ENCODE results near the gene TNIP2. TPM values are rescaled to one million over a fixed set of nuclear protein-coding genes. Genes with fewer than 3 reads are reported as not detected.
A peak's percentile ranks its signal among the peaks of the same experiment; 100 is the strongest.
"Not testable (repeated sequence)": the region's sequence is repeated elsewhere in the genome, so short reads cannot be mapped to it uniquely, and the experiment has no call there.

TNIP2 gene
- total RNA-seq, 6 experiments from 2014 or later, result 28.6 to 32.0 (median 30.9) TPM

DNA sequence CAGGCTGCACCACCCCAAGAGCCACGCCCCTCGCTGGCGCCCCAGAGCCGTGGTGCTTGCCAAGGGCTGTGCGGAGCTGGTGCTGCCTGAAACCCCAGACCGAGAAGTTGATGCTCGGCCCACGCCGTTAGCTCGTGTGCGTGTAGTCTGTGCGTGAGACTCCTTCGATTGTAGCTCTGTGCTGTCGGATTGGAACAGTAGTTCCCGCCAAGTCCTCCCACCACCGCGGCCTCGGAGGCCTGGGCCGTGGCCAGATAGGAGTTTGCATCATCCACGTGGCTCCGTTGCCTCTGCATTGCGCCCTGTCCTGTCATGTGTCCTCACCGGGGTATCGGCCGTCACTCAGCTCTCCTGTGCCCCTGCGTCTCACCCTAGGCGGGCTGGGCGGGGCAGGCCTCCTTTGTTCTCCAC is 24.2 kb downstream of the TNIP2 start:
- H3K36me3 Mint-ChIP-seq (ENCODE audit: low read depth), result peaks cover 40% of the 10 kb centered on the region
- peak overlapping the region; percentile 5; the same call in 1 of the 2 replicates for H3K27ac Mint-ChIP-seq
- TF ChIP-seq, protein P1, sequence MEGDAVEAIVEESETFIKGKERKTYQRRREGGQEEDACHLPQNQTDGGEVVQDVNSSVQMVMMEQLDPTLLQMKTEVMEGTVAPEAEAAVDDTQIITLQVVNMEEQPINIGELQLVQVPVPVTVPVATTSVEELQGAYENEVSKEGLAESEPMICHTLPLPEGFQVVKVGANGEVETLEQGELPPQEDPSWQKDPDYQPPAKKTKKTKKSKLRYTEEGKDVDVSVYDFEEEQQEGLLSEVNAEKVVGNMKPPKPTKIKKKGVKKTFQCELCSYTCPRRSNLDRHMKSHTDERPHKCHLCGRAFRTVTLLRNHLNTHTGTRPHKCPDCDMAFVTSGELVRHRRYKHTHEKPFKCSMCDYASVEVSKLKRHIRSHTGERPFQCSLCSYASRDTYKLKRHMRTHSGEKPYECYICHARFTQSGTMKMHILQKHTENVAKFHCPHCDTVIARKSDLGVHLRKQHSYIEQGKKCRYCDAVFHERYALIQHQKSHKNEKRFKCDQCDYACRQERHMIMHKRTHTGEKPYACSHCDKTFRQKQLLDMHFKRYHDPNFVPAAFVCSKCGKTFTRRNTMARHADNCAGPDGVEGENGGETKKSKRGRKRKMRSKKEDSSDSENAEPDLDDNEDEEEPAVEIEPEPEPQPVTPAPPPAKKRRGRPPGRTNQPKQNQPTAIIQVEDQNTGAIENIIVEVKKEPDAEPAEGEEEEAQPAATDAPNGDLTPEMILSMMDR (IDR thresholded peaks at IDR 0.05), result no peak
- DNase-seq, result no peak
- peaks cover 5% of the 10 kb centered on the region; the same call in 1 of the 2 replicates for H3K27me3 Mint-ChIP-seq (ENCODE audit: insufficient read depth)
- 0 out of 2 replicates have a peak, but pooled peaks cover 5% of the 10 kb centered on the region for H3K4me1 Mint-ChIP-seq (ENCODE audit: low read depth)
- H3K4me3 Mint-ChIP-seq, result no peak overlapping the region
- H3K9me3 Mint-ChIP-seq, result peaks cover 15% of the 10 kb centered on the region

DNA sequence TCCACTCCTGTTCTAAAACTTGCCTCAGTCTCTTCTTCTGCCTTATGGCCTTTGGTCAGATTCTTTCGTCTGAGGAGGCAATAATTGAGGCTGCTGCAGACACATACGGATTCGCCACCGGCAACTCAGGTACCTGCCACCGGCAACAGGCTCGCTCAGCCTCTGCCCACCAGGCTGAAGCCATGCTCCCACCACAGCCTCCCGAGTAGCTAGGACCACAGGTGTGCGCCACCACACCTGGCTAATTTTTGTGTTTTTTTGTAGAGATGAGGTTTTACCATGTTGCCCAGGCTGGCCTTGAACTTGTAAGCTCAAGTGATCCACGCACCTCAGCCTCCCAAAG is 26.6 kb downstream of the TNIP2 start:
- no peaks in the 10 kb centered on the region for H3K9me3 Mint-ChIP-seq
- H3K4me1 Mint-ChIP-seq (ENCODE audit: low read depth), result 0 out of 2 replicates have a peak, but pooled peaks cover 2% of the 10 kb centered on the region
- no peak for DNase-seq
- TF ChIP-seq, protein P1 (IDR thresholded peaks at IDR 0.05), result no peak
- H3K4me3 Mint-ChIP-seq, result no peak overlapping the region
- H3K27me3 Mint-ChIP-seq (ENCODE audit: insufficient read depth), result no peaks in the 10 kb centered on the region; the same call in 1 of the 2 replicates
- peaks cover 16% of the 10 kb centered on the region for H3K36me3 Mint-ChIP-seq (ENCODE audit: low read depth)
- H3K27ac Mint-ChIP-seq, result no peak overlapping the region

DNA sequence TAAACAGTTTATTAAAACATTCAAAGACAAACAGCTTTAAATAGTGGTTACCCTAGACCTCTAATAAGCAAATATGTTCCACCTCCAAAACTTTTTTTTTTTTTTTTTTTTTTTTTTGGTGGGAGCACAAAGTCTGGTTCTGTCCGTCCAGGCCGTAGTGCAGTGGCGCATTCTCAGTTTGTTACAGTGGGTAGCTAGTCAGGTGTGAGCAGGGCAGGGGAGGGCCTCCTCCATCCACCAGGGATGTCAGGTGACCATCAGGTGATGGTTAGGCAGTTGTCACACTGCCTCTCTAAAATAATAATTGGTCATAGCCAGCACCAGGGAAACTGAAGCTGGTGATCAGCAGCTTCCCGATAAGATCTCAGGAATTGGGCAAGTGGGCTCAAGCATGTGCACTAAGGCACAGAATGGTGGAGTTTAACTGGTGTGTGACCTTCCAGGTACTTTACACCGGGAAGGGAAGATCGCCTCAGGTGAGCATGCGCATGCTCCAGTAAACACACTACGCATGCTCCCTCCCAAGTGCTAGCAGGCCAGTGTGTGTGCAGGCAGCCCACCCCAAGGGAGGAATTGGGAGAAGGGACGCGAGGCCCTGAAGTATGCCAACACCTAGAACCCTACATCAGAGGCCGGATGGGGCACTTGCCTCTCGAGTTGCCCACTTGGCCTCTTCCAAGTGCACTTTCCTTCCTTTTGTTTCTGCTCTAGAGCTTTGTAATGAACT is 27.2 kb downstream of the TNIP2 start:
- no peak overlapping the region for H3K27ac Mint-ChIP-seq
- TF ChIP-seq, protein P1 (IDR thresholded peaks at IDR 0.05), result no peak
- no peak overlapping the region for H3K4me3 Mint-ChIP-seq
- no peak for DNase-seq
- no peaks in the 10 kb centered on the region; the same call in 1 of the 2 replicates for H3K27me3 Mint-ChIP-seq (ENCODE audit: insufficient read depth)
- no peaks in the 10 kb centered on the region for H3K9me3 Mint-ChIP-seq
- H3K36me3 Mint-ChIP-seq (ENCODE audit: low read depth), result peaks cover 11% of the 10 kb centered on the region
- H3K4me1 Mint-ChIP-seq (ENCODE audit: low read depth), result no peaks in the 10 kb centered on the region

DNA sequence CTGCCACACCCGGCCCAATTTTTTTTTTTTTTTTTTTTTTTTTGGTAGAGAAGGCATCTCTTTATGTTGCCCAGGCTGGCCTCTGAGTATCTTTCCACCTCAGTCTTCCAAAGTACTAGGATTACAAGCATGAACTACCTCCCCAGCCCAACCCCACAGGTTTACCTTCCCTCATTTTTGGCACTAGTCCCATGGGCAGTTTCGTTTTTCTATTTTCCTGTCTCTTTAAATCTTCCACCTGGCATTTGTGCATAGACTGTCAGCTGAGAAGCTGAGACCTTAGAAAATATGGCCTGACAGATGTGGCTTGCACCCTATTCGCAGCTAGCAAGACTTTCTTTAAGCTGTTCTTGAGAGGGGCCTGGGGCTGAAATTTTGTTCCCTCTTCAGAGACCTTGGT is 27.9 kb downstream of the TNIP2 start:
- H3K36me3 Mint-ChIP-seq (ENCODE audit: low read depth), result peaks cover 11% of the 10 kb centered on the region
- DNase-seq, result no peak
- H3K9me3 Mint-ChIP-seq, result no peaks in the 10 kb centered on the region
- TF ChIP-seq, protein P1 (IDR thresholded peaks at IDR 0.05), result no peak
- H3K27ac Mint-ChIP-seq, result no peak overlapping the region
- no peaks in the 10 kb centered on the region for H3K4me1 Mint-ChIP-seq (ENCODE audit: low read depth)
- no peaks in the 10 kb centered on the region; the same call in none of the 2 replicates for H3K27me3 Mint-ChIP-seq (ENCODE audit: insufficient read depth)
- H3K4me3 Mint-ChIP-seq, result no peak overlapping the region

DNA sequence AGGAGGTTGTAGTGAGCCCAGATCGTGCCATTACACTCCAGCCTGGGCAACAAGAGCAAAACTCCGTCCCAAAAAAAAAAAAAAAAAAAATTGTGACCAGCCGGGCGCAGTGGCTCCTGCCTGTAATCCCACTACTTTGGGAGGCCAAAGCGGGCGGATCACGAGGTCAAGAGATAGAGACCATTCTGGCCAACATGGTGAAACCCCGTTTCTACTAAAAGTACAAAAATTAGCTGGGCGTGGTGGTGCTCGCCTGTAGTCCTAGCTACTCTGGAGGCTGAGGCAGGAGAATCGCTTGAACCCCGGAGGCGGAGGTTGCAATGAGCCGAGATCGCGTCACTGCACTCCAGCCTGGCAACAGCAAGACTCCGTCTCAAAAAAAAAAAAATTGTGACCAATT is 29.3 kb downstream of the TNIP2 start:
- H3K4me3 Mint-ChIP-seq; DNase-seq; H3K9me3 Mint-ChIP-seq; H3K27me3 Mint-ChIP-seq (ENCODE audit: insufficient read depth); H3K36me3 Mint-ChIP-seq (ENCODE audit: low read depth); H3K4me1 Mint-ChIP-seq (ENCODE audit: low read depth); H3K27ac Mint-ChIP-seq: not testable (repeated sequence)

DNA sequence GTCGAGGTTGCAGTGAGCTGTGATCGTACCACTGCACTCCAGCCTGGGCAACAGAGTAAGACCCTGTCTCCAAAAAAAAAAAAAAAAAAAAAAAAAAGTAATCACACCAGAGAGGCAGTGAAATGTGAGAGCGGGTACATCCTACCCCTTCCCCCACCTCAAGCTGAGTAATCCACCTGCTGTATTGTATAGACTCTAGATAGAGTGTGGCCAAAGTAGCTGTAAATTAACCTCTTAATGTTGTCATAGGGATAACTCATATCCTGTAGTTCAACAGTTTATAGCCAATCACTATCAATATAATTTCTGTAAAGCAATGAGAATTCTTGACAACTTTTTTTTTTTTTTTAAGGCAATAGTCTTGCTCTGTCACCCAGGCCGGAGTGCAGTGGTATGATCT is 30.8 kb downstream of the TNIP2 start:
- no peaks in the 10 kb centered on the region; the same call in none of the 2 replicates for H3K27me3 Mint-ChIP-seq (ENCODE audit: insufficient read depth)
- H3K36me3 Mint-ChIP-seq (ENCODE audit: low read depth), result 0 out of 2 replicates have a peak, but pooled peaks cover 4% of the 10 kb centered on the region
- H3K9me3 Mint-ChIP-seq, result no peaks in the 10 kb centered on the region
- H3K4me3 Mint-ChIP-seq, result no peak overlapping the region
- no peaks in the 10 kb centered on the region for H3K4me1 Mint-ChIP-seq (ENCODE audit: low read depth)
- no peak overlapping the region for H3K27ac Mint-ChIP-seq
- no peak for DNase-seq
- TF ChIP-seq, protein P1 (IDR thresholded peaks at IDR 0.05), result no peak
